Measurements from ENCODE around the gene ADAP2. TPM values are rescaled to one million over a fixed set of nuclear protein-coding genes. Genes with fewer than 3 reads are reported as not detected.

The ADAP2 gene
- total RNA-seq, 1 donor from 2014 or later, result 3.4 TPM

DNA sequence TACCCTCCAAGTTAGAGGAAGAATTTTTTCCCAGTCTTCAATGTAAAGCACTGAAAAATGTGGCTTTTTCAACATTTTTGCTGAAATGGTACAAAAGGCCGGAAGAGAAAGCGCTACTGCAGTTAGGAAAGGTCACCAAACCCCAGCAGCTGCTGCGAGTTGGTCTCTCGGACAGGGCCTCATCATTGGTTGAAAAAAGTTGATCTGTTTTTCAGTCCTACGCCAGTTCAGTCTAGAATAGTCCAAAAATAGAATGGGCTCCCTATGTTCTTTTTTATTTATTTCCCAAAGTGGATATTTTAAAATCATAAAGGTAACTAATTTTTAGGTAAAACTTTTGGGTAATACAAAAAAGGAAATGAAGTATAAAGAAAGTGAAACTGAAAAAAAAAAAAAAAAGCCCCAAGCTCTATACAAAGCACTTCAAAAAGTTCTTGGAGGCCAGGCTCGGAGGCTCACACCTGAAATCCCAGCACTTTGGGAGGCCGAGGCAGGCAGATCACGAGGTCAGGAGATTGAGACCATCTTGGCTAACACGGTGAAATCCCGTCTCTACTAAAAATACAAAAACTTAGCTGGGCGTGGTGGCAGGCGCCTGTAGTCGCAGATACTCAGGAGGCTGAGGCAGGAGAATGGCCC, 17.4 kb downstream of the ADAP2 start:
- no peaks in the 10 kb centered on the region for H3K36me3 ChIP-seq (ENCODE audit: control insufficient read depth, insufficient read depth, low read length)
- no peaks in the 10 kb centered on the region for H3K27me3 ChIP-seq (ENCODE audit: control insufficient read depth, insufficient read depth, low read length)
- H3K4me3 ChIP-seq (ENCODE audit: low read depth, low read length), result no peak overlapping the region
- FAIRE-seq (no peak), DNase-seq (ENCODE audit: low read depth) (no peak)
- TF ChIP-seq, protein P1, sequence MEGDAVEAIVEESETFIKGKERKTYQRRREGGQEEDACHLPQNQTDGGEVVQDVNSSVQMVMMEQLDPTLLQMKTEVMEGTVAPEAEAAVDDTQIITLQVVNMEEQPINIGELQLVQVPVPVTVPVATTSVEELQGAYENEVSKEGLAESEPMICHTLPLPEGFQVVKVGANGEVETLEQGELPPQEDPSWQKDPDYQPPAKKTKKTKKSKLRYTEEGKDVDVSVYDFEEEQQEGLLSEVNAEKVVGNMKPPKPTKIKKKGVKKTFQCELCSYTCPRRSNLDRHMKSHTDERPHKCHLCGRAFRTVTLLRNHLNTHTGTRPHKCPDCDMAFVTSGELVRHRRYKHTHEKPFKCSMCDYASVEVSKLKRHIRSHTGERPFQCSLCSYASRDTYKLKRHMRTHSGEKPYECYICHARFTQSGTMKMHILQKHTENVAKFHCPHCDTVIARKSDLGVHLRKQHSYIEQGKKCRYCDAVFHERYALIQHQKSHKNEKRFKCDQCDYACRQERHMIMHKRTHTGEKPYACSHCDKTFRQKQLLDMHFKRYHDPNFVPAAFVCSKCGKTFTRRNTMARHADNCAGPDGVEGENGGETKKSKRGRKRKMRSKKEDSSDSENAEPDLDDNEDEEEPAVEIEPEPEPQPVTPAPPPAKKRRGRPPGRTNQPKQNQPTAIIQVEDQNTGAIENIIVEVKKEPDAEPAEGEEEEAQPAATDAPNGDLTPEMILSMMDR (IDR thresholded peaks at IDR 0.05; ENCODE audit: insufficient read depth, low read length, severe bottlenecking), result no peak

- H3K4me3 ChIP-seq (ENCODE audit: low read depth, low read length), result no peak overlapping the region
- no peaks in the 10 kb centered on the region for H3K27me3 ChIP-seq (ENCODE audit: control insufficient read depth, insufficient read depth, low read length)
- TF ChIP-seq, protein P1 (IDR thresholded peaks at IDR 0.05; ENCODE audit: insufficient read depth, low read length, severe bottlenecking), result no peak
- FAIRE-seq (no peak), DNase-seq (ENCODE audit: low read depth) (no peak)
- peaks cover 1% of the 10 kb centered on the region for H3K36me3 ChIP-seq (ENCODE audit: control insufficient read depth, insufficient read depth, low read length)
Measured at GRCh38 chr17:30942308-30943079, 20.7 kb downstream of the ADAP2 start.

GRCh38 chr17:30947796-30948195, 26.1 kb downstream of the ADAP2 start:
- FAIRE-seq (no peak), DNase-seq (ENCODE audit: low read depth) (no peak)
- Histone ChIP-seq H3K36me3 (ENCODE audit: control insufficient read depth, insufficient read depth, low read length) (peaks cover 1% of the 10 kb centered on the region), H3K27me3 (ENCODE audit: control insufficient read depth, insufficient read depth, low read length) (no peaks in the 10 kb centered on the region), H3K4me3 (ENCODE audit: low read depth, low read length) (no peak overlapping the region)
- TF ChIP-seq, protein P1 (IDR thresholded peaks at IDR 0.05; ENCODE audit: insufficient read depth, low read length, severe bottlenecking), result no peak

GRCh38 chr17:30950189-30950588, 28.4 kb downstream of the ADAP2 start:
- FAIRE-seq (no peak), DNase-seq (ENCODE audit: low read depth) (no peak)

GRCh38 chr17:30950669-30951399, 29.1 kb downstream of the ADAP2 start:
- no peaks in the 10 kb centered on the region for H3K36me3 ChIP-seq (ENCODE audit: control insufficient read depth, insufficient read depth, low read length)
- TF ChIP-seq, protein P1 (IDR thresholded peaks at IDR 0.05; ENCODE audit: insufficient read depth, low read length, severe bottlenecking), result no peak
- FAIRE-seq, result peak; percentile 93
- H3K27me3 ChIP-seq (ENCODE audit: control insufficient read depth, insufficient read depth, low read length), result no peaks in the 10 kb centered on the region
- peak; percentile 76 for DNase-seq (ENCODE audit: low read depth)
- H3K4me3 ChIP-seq (ENCODE audit: low read depth, low read length), result no peak overlapping the region

More at GRCh38 chr17:30950189-30950588, 28.4 kb downstream of the ADAP2 start:
- Histone ChIP-seq H3K36me3 (ENCODE audit: control insufficient read depth, insufficient read depth, low read length) (peaks cover under 1% of the 10 kb centered on the region), H3K4me3 (ENCODE audit: low read depth, low read length) (no peak overlapping the region), H3K27me3 (ENCODE audit: control insufficient read depth, insufficient read depth, low read length) (no peaks in the 10 kb centered on the region)
- TF ChIP-seq, protein P1 (IDR thresholded peaks at IDR 0.05; ENCODE audit: insufficient read depth, low read length, severe bottlenecking), result no peak

Data from bronchial epithelial cell (primary cell).